Left renal pelvis (tissue), 4 donors: ENCODE measurements around the gene CRYBG2. TPM values are rescaled to one million over a fixed set of nuclear protein-coding genes. Genes with fewer than 3 reads are reported as not detected.
A peak's percentile ranks its signal among the peaks of the same experiment; 100 is the strongest.
"Not testable (repeated sequence)": the region's sequence is repeated elsewhere in the genome, so short reads cannot be mapped to it uniquely, and the experiment has no call there.

Experiments
- DNase-seq, 4 donors: peaks; one replicate each; pipeline ENCODE4 v3.0.0-alpha.2; 2013; ENCODE audit warnings: low read depth in 4 of 4, low spot score in 3 of 4
- polyA plus RNA-seq, 4 donors: library from polyadenylated mRNA; unstranded; fragments of 120-200 nt; gene quantifications; one replicate each; pipeline ENCODE4 v1.2.1, GENCODE V29; 2013; ENCODE audit not compliant: insufficient read length in 4 of 4

CRYBG2 gene
- polyA plus RNA-seq, 4 donors, result 0.54 to 1.2 (median 0.98) TPM; not detected in 1

DNA sequence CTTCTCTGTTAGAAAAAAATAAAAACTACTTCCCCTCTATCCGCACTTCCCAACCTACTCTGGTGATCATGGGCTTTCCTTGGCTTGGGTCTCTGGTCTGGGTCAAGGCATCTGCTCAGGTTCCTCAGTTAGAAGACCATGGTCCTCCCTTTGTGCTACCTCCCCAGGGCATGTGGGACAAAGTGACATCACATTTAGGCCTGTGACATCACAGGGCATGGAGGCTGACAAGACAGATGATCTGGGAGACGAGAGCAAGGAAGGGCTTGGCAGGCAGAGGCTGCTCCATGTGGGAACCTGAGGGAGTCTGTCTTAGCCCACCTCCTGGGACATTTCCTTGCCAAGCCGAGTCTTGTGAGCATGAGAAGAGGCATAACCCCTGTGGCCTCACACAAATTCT lies 18.7 kb upstream of the CRYBG2 start, which contains the start of gene ZNF683:
Gene ZNF683 (minus strand): TSS at position 140 of the 400 bp plus-strand sequence. CDS start 4,179 bp downstream, outside the sequence.
- DNase-seq, result not testable (repeated sequence)

- DNase-seq, result no peak
Observed at GRCh38 chr1:26372039-26372438, 18.1 kb upstream of the CRYBG2 start.

DNA sequence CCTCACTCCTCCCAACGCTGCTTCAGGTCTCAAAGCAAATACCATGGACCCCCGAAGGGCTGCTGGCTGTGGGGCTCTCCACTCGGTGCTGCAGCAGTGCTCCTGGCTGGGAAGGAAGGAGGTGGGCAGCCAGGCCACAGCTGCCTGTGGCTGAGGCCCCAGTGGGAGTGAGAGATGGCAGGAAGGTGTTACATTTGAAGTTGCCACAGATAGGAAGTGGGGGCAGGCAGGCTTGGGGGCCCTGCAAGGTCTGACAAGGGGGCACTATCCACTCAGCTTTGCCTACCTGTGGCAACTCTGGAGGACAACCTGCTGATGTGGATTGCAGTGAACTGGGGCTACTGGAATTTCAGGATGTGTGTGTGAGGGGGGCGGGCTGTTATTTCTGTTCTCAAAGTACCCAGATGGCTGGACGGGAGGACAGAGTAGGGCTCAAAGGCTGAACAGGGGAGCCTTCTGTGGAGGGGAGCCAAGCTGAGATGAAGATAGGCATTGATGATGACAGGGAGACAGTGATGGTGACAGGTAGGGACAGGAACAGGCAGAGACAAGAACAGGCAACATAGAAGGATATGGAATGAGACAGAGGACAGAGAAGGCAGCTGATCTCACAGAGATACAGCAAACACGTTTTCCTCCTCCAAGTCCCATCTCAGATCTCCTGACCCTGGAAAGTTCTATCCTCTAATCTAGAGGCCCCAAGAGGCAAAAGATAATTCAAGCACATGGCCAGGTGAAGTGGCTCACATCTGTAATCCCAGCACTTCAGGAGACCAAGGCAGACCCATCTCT lies 16.9 kb upstream of the CRYBG2 start:
- no peak for DNase-seq

GRCh38 chr1:26368486-26368885 lies 14.6 kb upstream of the CRYBG2 start:
- no peak for DNase-seq

DNA sequence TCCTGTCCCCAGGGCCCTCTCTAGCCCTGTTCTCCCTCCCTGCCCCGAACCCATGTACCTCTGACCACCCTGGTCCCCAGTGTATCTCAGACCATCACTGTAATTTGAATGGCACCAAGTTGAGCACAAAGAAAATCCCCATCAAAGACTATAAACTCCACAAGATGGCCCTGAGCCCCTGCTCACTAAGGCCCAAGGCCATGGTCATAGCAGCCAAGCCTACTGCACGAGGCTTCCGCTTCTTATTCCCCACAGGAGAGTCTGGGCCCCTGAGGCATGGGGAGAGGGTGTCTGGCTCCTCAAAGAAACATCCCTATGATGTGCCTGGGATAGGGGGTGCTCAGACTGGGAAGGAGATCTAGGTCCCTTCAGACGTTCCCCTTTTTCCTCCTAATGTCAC lies 14.1 kb upstream of the CRYBG2 start:
- no peak for DNase-seq

DNA sequence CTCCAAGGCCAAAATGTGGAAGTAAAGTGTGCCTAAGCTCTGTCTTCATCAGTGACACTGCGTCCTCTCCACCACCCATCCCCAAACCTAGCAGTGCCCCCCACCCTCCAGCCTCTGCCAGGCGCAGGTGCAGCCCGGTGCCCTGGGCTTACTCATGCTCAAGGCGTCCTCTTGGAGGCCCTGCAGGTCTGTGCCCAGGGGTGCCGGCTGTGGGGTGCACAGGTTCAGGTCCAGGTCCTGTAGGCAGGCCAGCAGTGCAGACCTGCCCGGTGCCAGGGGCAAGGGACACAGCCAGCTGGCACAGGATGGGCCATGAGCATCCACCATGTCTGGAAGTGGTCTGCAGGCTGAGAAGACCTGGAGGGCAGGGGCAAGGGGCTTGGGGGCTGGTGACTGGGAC lies 13.5 kb upstream of the CRYBG2 start:
- no peak for DNase-seq

DNA sequence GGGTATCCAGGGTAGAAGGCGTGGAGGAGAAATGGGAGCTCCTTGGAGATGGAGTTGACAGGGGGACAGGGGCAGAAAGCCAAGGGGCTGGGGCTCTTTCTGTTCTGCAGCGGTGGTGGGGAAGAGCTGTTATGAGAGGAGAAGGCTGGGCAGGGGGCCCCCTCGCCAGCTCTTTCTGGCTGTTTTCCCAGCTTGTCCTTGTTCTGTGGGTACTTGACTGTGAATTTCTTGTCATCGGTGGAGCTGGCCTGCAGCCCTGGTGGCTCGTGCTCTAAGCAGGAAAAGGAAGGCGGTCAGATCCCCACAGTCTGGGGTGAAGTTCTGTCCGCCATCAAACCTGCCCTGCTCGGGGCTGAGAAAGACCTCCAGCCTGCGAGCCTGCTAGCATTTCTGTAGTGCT lies 11.0 kb upstream of the CRYBG2 start:
- no peak for DNase-seq

DNA sequence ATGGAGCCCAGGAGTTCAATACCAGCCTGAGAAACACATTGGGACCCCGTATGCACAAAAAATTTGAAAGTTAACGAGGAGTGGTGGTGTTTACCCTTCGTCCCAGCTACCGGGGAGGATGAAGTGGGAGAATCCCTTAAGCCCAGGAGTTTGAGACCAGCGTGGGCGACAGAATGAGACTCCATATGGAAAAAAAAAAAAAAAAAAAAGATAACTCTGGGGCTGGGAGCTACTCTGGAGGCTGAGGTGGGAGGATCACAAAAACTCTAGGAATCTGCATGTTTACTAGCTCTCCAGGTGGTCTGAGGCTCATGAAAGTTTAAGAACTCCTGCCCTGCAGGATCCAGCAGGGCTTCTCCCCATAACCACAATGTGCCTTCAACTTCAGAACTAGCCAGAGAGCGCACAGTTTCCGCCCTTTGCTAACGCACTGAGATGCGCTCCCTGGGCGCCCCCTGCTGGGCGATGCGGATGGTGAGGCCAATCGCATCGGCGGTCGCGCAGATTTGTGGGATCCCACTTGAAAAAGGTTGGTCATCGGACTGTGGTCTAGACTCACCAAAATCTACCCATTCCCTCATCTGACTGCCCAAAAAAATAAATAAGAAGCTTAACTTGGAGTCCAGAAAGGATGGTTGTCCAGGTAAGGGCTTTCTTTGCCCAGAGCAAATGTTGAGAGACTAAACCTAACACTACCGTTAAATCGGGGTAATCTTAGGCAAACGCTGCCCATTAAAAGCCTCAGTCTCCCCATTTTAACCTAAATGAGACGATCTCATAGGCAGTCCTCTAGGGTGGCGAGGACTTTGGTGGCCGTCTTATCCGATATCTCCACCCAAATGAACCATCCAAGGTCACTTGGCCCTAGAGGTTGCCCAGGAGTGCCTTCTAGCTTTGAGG lies 9.9 kb upstream of the CRYBG2 start:
- DNase-seq, result peak; percentile 33 to 49 (median 36)

DNA sequence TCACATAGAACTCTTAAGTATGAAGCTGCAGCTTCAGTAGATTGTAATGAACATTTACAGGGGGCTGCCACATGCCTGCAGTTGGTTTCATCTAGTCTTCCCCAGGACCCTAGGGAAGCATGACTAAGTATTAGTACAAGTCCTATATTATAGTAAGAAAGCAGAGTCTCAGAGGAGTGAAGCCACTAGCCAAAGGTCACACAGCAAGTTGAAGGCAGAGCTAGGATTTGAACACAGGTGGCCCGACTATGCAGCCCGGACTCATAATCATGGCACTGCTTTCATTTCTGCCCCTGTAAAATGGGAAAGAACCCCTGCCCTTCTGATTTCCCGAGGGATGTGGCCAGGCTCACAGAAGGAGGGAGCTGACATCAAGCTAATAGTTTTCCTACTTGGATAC lies 8.4 kb upstream of the CRYBG2 start:
- no peak for DNase-seq

- DNase-seq, result no peak
Observed at GRCh38 chr1:26361605-26362122, 7.7 kb upstream of the CRYBG2 start.

DNA sequence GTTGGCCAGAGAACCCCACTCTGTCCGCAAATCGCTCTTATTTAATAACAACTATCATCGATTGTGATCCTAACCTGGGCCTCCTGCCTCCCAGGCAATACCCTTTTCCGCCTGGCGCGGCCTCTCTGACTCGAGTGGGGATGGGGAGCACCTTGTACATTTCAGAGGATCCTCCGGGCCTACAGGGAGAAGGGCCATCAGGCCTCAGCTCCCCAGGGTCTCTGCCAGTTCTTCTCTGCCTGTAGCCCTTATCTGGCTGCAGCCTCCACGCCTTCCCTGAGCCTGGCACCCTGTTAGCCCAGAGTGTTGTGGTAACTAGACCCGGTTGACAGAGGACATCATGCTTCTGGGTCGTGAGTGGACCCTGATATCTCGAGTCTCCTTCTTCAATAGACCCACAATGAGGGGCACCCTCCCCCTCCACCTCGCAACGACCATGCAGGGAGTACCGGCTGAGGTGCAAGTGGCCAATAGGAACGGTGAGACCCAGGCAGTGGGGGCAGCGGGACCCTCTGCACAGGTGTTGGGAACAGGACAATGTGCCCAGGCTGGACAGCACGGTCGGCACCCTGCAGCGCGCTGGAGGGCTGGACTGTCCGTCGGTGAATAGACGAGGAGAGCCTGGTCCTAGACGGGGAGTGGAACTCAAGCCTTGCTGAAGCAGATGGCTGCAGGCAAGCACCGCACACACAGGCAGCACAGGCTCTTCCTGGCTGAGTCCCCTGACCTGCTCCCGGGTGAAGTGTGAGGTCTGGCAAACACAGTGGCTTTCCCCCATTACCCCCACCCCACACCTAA lies 7.1 kb upstream of the CRYBG2 start:
- DNase-seq, result no peak

GRCh38 chr1:26359981-26360806 lies 6.3 kb upstream of the CRYBG2 start:
- no peak for DNase-seq

DNA sequence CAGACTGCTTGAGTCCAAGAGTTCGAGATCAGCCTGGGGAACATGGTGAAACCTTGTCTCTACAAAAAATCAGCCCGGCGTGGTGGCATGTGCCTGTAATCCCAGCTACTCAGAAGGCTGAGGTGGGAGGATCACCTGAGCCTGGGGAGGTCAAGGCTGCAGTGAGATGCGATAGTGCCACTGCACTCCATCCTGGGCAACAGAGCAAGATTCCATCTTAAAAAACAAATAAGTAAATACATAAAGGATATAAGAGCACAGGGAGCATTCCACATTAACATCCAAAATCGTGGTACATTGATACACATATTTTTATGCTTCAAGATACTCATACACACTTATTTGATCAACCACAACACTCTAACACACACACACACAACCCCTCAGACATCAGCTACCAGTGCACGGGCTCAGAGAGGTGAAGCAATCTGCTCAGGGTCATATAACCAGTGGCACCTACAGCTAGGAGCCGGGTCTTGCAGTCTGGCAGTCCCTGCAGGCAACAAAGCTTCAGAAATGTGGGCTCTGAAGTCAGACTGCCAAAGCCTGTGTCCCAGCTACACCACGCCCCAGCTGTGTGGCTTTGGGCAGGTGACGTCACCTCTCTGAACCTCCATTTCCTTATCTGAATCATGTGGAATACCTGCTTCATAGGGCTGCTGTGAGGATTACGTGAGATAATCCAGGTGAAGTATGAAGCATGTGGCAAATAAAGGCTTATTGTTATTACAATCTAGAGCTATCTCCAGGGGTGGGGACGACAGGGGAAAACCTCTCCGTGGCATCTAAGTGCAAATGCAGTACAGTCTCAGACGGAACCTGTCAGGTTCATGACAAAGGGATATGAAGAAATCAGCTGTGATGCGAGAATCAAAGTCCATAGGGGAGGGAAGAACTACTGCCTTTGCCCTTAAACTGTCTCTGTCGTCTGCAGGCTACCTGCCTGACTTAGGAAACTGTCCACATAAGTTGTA lies 4.8 kb upstream of the CRYBG2 start:
- no peak for DNase-seq

- no peak for DNase-seq
Observed at GRCh38 chr1:26357121-26357602, 3.2 kb upstream of the CRYBG2 start.

DNA sequence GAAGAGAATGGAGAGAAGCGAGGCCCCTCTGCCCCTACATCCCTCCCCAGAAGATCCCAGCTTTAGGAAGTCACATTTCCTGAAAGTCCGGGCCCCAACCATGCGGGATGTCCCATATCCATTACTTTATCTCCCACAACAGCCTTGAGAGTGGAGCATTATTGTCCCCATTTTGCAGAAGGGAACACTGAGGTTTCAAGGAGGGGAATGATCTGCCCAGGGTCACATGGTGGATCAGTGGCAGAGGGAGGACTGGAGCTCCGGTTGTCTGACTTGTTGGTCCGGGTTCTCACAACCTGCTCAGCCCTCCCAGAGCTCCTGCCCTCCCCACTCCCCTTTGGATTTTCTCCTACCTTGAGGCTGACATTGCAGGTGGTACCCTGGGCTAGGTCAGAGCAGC lies 2.2 kb upstream of the CRYBG2 start:
- DNase-seq, result no peak

DNA sequence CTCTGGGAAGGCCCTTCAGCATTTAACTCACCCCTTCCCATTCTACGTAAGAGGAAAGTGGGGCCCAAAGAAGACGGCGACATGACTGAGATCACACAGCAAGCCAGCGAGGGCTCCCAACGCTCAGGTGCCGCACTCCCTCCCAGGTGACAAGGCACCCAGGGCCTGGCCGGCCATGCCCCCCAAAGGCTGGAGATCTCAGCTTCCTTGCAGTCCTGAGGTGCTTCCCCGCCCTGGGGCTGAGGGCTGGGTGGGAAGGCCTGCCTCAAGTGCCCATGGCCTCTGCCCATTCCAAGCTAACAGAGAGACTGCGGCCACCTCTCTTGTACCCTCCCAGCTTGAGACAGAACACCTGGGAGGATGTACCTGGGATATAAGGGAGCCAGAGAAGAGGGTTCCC lies 1.0 kb upstream of the CRYBG2 start:
- no peak for DNase-seq

- DNase-seq, result no peak
Observed at GRCh38 chr1:26353210-26353859, 595 bp downstream of the CRYBG2 start.

DNA sequence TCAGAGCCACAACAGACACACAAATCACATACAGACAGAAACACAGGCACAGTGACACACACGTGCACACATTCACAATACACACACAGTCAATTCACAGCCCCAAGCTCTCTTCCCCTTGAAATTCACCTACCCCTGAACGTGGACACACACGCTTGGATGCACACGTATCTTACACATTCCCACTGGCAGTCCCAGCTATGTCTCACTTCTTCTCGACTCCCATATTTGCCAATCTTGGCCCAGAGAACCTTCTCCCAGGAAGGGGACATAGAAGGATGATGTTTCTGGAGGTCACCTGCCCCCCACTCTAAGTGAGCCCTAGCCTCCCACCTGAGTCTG lies 1.6 kb downstream of the CRYBG2 start:
- no peak for DNase-seq
